GM12878 (cell line): ENCODE data around the gene KCNAB2. TPM values are rescaled to one million over a fixed set of nuclear protein-coding genes. Genes with fewer than 3 reads are reported as not detected.

Experiments
- ATAC-seq: fragments of 200-7000 bp; cut with Tn5 transposase; 3 replicates; pipeline ENCODE4 v1.9.1; 2020; ENCODE audit warnings: mild to moderate bottlenecking, moderate library complexity
- BruUV-seq: library from RNA; stranded (reverse); fragments of 400-500 nt; replicated peaks from 2 replicates; lab custom pipeline; 2021; lab: Mats Ljungman, UMichigan
- CTCF ChIA-PET: fragments of 300-600 bp; sonication (Branson Sonifier 250); formaldehyde crosslinking; extraction: SDS; loops from one replicate; lab custom pipeline; 2021; ENCODE audit warnings: inconsistent platforms; lab: Yijun Ruan, JAX
- POLR2A ChIA-PET: fragments of 350-600 bp; formaldehyde crosslinking; extraction: SDS; loops from one replicate; lab custom pipeline; 2021; ENCODE audit warnings: inconsistent platforms; lab: Charles Lee
- RAD21 ChIA-PET: fragments of 300-600 bp; sonication (Branson Sonifier 250); formaldehyde crosslinking; loops from one replicate; lab custom pipeline; 2023; ENCODE audit warnings: antibody characterized with exemption; ENCODE audit not compliant: unreplicated experiment; lab: Charles Lee
- SMC1A ChIA-PET: fragments of 300-600 bp; sonication (Branson Sonifier 250); formaldehyde crosslinking; loops from one replicate; lab custom pipeline; 2023; ENCODE audit not compliant: unreplicated experiment, uncharacterized antibody; lab: Charles Lee
- DNase-seq: peaks from one replicate; pipeline ENCODE4 v3.0.0-alpha.2; 2011; ENCODE audit warnings: low read depth, low spot score
- FAIRE-seq: peaks from 3 replicates; lab custom pipeline; 2011; peaks lifted over from hg19 to GRCh38; lab: Jason Lieb, UNC
- H2AFZ ChIP-seq: 2 replicates; pipeline ENCODE4 v1.6.0; 2011; ENCODE audit warnings: low read depth, low read length, control low read depth; ENCODE audit not compliant: control insufficient read depth
- H3K27ac ChIP-seq: 2 replicates; pipeline ENCODE4 v1.5.1; 2011; ENCODE audit warnings: control low read depth; ENCODE audit not compliant: control insufficient read depth, insufficient read depth
- H3K27me3 ChIP-seq, 2 experiments: replicated peaks in 1 of 2; 2 replicates each; pipeline versions ENCODE4 v1.6.0 to v1.6.1; 2011; ENCODE audit warnings: low read length in 1 of 2; ENCODE audit not compliant: control insufficient read depth in 2 of 2, insufficient read depth in 2 of 2
- H3K36me3 ChIP-seq, 2 experiments: 2 replicates each; pipeline ENCODE4 v1.5.1; 2011; ENCODE audit warnings: low read length in 1 of 2; ENCODE audit not compliant: control insufficient read depth in 2 of 2, insufficient read depth in 2 of 2
- H3K4me1 ChIP-seq: 2 replicates; pipeline ENCODE4 v1.6.1; 2011; ENCODE audit warnings: mild to moderate bottlenecking, low read length, moderate library complexity, mixed read lengths; ENCODE audit not compliant: control insufficient read depth, insufficient read depth
- H3K4me2 ChIP-seq: 2 replicates; pipeline ENCODE4 v1.6.0; 2011; ENCODE audit warnings: control low read depth; ENCODE audit not compliant: control insufficient read depth, insufficient read depth
- H3K4me3 ChIP-seq: fragments of 200-600 bp; sonication (generic); 2 replicates; pipeline ENCODE4 v1.5.1; 2016
- H3K79me2 ChIP-seq: 2 replicates; pipeline ENCODE4 v1.6.0; 2011; ENCODE audit warnings: low read length; ENCODE audit not compliant: control insufficient read depth, insufficient read depth
- H3K9ac ChIP-seq: 2 replicates; pipeline ENCODE4 v1.8.0; 2011; ENCODE audit warnings: low read length, control low read depth, mixed read lengths; ENCODE audit not compliant: control insufficient read depth, insufficient read depth
- H3K9me3 ChIP-seq: replicated peaks from 3 replicates; pipeline ENCODE4 v1.5.1; 2011; ENCODE audit warnings: mild to moderate bottlenecking, low read length; ENCODE audit not compliant: control insufficient read depth, insufficient read depth
- H4K20me1 ChIP-seq: 2 replicates; pipeline ENCODE4 v1.6.0; 2011; ENCODE audit not compliant: control insufficient read depth, insufficient read depth
- CBX5 ChIP-seq: sonication (generic); IDR thresholded peaks from 2 replicates; pipeline ENCODE4 v1.6.1; 2016; ENCODE audit warnings: low read depth, moderate library complexity, mild to moderate bottlenecking, inconsistent platforms
- CTCF ChIP-seq, 3 experiments: IDR thresholded peaks in 2 of 3; conservative IDR thresholded peaks in 1 of 3; 2 replicates each; pipeline ENCODE4 v1.5.1; 2011; ENCODE audit warnings: low read depth in 3 of 3, low read length in 3 of 3, mild to moderate bottlenecking in 3 of 3, control low read depth in 2 of 3, moderate library complexity in 2 of 3, inconsistent platforms in 1 of 3, mixed read lengths in 1 of 3; ENCODE audit not compliant: control insufficient read depth in 2 of 3, insufficient read depth in 1 of 3; ENCODE audit errors: extremely low read depth in 1 of 3
- EP300 ChIP-seq, 2 experiments: fragments of 150-350 bp in 1 of 2; IDR thresholded peaks; 2 replicates each; pipeline ENCODE4 v1.6.1; 2011 to 2012; ENCODE audit warnings: low read depth in 2 of 2, low read length in 2 of 2, borderline replicate concordance in 1 of 2, improper control_type of control experiment in 1 of 2, inconsistent platforms in 1 of 2; ENCODE audit not compliant: control insufficient read depth in 1 of 2
- ETV6 ChIP-seq, 2 experiments: fragments of 450-650 bp in 1 of 2; IDR thresholded peaks in 1 of 2; conservative IDR thresholded peaks in 1 of 2; 2 replicates each; pipeline ENCODE4 v1.6.1; 2014; ENCODE audit warnings: antibody characterized with exemption in 1 of 2, borderline replicate concordance in 1 of 2, low read depth in 1 of 2, mild to moderate bottlenecking in 1 of 2, moderate library complexity in 1 of 2
- KDM1A ChIP-seq: fragments of 200-600 bp; sonication (generic); IDR thresholded peaks from 2 replicates; pipeline ENCODE4 v1.6.1; 2016; ENCODE audit warnings: borderline replicate concordance
- MTA2 ChIP-seq: fragments of 450-650 bp; IDR thresholded peaks from 2 replicates; pipeline ENCODE4 v1.6.1; 2016; ENCODE audit warnings: low read depth, mild to moderate bottlenecking, moderate library complexity
- MTA3 ChIP-seq: IDR thresholded peaks from 2 replicates; pipeline ENCODE4 v1.6.1; 2012; ENCODE audit warnings: low read length, inconsistent platforms, borderline replicate concordance
- SIX5 ChIP-seq: IDR thresholded peaks from 2 replicates; pipeline ENCODE4 v1.6.1; 2011; ENCODE audit warnings: mild to moderate bottlenecking, low read depth, low read length, moderate library complexity; ENCODE audit not compliant: severe bottlenecking
- SMAD5 ChIP-seq: IDR thresholded peaks from 2 replicates; pipeline ENCODE4 v1.6.1; 2016; ENCODE audit warnings: antibody characterized with exemption, low read depth
- STAT3 ChIP-seq: IDR thresholded peaks from 2 replicates; pipeline ENCODE4 v1.6.1; 2011; ENCODE audit warnings: low read depth, low read length, improper control_type of control experiment
- TARDBP ChIP-seq: IDR thresholded peaks from 2 replicates; pipeline ENCODE4 v1.6.1; 2016; ENCODE audit warnings: borderline replicate concordance
- ZBTB33 ChIP-seq: fragments of 450-650 bp; IDR thresholded peaks from 2 replicates; pipeline ENCODE4 v1.6.1; 2017; ENCODE audit warnings: mild to moderate bottlenecking
- ZNF207 ChIP-seq: fragments of 450-650 bp; IDR thresholded peaks from 2 replicates; pipeline ENCODE4 v1.6.1; 2014; ENCODE audit warnings: antibody characterized with exemption, mild to moderate bottlenecking, borderline replicate concordance
- WGBS: methylation state at CpG from one replicate; pipeline ENCODE4 v1.1.6; 2016; ENCODE audit warnings: low lambda C conversion rate; ENCODE audit not compliant: insufficient replicate concordance, insufficient coverage; ENCODE audit errors: missing lambda C conversion rate; 5-methylcytosine and 5-hydroxymethylcytosine counted together
- in situ Hi-C: fragments of 300-500 bp; cut with MboI; formaldehyde crosslinking; loops from 9 replicates; pipeline ENCODE4 v1.14.3; 2018; ENCODE audit warnings: mixed read lengths
- intact Hi-C: fragments of 100-400 bp; cut with micrococcal nuclease; formaldehyde crosslinking; loops from one replicate; pipeline ENCODE4 v1.14.2; 2022; ENCODE audit not compliant: unreplicated experiment
- polyA plus RNA-seq, 11 experiments: library from polyadenylated mRNA; depleted of rRNA in 4 of 11; unstranded in 6 of 11; stranded (reverse) in 5 of 11; fragments of >200 nt; fragmentation: Nextera tagmentation in 4 of 11; fragmentation: Illumina TruSeq in 1 of 11; extraction: Ambion mirVana in 4 of 11; extraction: Trizol in 1 of 11; gene quantifications; 1 replicate in 1 of 11; 2 replicates in 10 of 11; pipeline versions ENCODE4 v1.2.1 to v1.2.3, GENCODE V29; 2011 to 2016; ENCODE audit warnings: inconsistent platforms in 2 of 11, missing spikeins in 2 of 11, low read depth in 1 of 11
- total RNA-seq, 4 experiments: library from RNA; depleted of rRNA in 3 of 4; stranded (reverse); fragments of >200 nt in 3 of 4; fragmentation: Illumina TruSeq in 1 of 4; extraction: Trizol in 1 of 4; gene quantifications; 2 replicates each; pipeline versions ENCODE4 v1.2.1 to v1.2.3, GENCODE V29; 2013 to 2021

KCNAB2 gene
- total and polyA plus RNA-seq, 10 of the 15 experiments (the other 5 are each of a cell fraction or from before 2014, with no cell fraction given), result 2.9 to 123 (median 62.4) TPM

GRCh38 chr1:6005276-6005917 lies 40.3 kb upstream of the KCNAB2 start (continued):
- TF ChIP-seq CTCF (IDR thresholded peaks at IDR 0.05 in 2 of 3, conservative IDR thresholded peaks at IDR 0.05 in 1 of 3; ENCODE audit: control insufficient read depth in 2 of 3, extremely low read depth in 1 of 3, insufficient read depth in 1 of 3, low read depth in 3 of 3, low read length in 3 of 3) (0 out of 6 replicates have a peak, but pooled peaks of 1 of the 3 experiments have one; percentile 0), SMAD5 (no peak), ZBTB33 (no peak), MTA2 (no peak)

- no peak for TF ChIP-seq ETV6 (conservative IDR thresholded peaks at IDR 0.05 in 1 of 2, IDR thresholded peaks at IDR 0.05 in 1 of 2; ENCODE audit: borderline replicate concordance in 1 of 2, low read depth in 1 of 2)
- TF ChIP-seq STAT3, result no peak
- no peak for TF ChIP-seq CBX5
- no peak for TF ChIP-seq EP300 (IDR thresholded peaks at IDR 0.05; ENCODE audit: borderline replicate concordance in 1 of 2, control insufficient read depth in 1 of 2, low read depth in 2 of 2, low read length in 2 of 2)
- TF ChIP-seq TARDBP, result no peak
- no peak for TF ChIP-seq MTA3
- no peak for TF ChIP-seq SIX5
- TF ChIP-seq KDM1A, result no peak
- TF ChIP-seq ZNF207, result no peak
- Histone ChIP-seq H4K20me1 (no peaks in the 10 kb centered on the region), H3K79me2 (no peaks in the 10 kb centered on the region), H3K27me3 (no peaks in the 10 kb centered on the region), H3K4me1 (peaks cover 5% of the 10 kb centered on the region; the same call in 1 of the 2 replicates), H3K36me3 (no peaks in the 10 kb centered on the region; a peak in 1 of 4 replicates), H2AFZ (no peak overlapping the region), H3K9ac (no peak overlapping the region), H3K4me2 (no peak overlapping the region), H3K9me3 (no peaks in the 10 kb centered on the region), H3K4me3 (no peak overlapping the region), H3K27ac (no peak overlapping the region)
- no peak for DNase-seq
- ChIA-PET POLR2A (no interaction called here), SMC1A (no interaction called here), CTCF (no interaction called here), RAD21 (no interaction called here)
- no peak for FAIRE-seq
- no peak for ATAC-seq
- WGBS, result 89% methylated on average over 12 of the region's 12 CpGs
- intact Hi-C loops (no loop called here), in situ Hi-C loops (no loop called here)
- no TSS peak for BruUV-seq
These were observed 38.8 kb upstream of the KCNAB2 start for GRCh38 chr1:6006882-6007281.
